GM19025 (cell line): ENCODE results near the gene CD300A.
"Not testable (repeated sequence)": the region's sequence is repeated elsewhere in the genome, so short reads cannot be mapped to it uniquely, and the experiment has no call there.

Experiments used
- ATAC-seq: cut with Tn5 transposase; IDR thresholded peaks from one replicate; pipeline ENCODE4 v1.9.1; 2021; ENCODE audit warnings: mild to moderate bottlenecking, low read depth, moderate library complexity; ENCODE audit not compliant: unreplicated experiment

CD300A gene

GRCh38 chr17:74515941-74516340, 49.5 kb downstream of the CD300A start:
- no peak for ATAC-seq

- no peak for ATAC-seq
These were observed 50.3 kb downstream of the CD300A start for GRCh38 chr17:74516561-74517328.

- not testable (repeated sequence) for ATAC-seq
These were observed 52.1 kb downstream of the CD300A start for GRCh38 chr17:74518413-74518981.

GRCh38 chr17:74520016-74520434, 53.6 kb downstream of the CD300A start:
- ATAC-seq = no peak

GRCh38 chr17:74520790-74521480, 54.5 kb downstream of the CD300A start:
- no peak for ATAC-seq

GRCh38 chr17:74521701-74522201, 55.3 kb downstream of the CD300A start:
- no peak for ATAC-seq

- ATAC-seq = no peak
These were observed 56.1 kb downstream of the CD300A start for GRCh38 chr17:74522381-74523105.

GRCh38 chr17:74523308-74523707, 56.9 kb downstream of the CD300A start:
- ATAC-seq = no peak

GRCh38 chr17:74524653-74525464, 58.4 kb downstream of the CD300A start:
- ATAC-seq = no peak

- no peak for ATAC-seq
These were observed 59.0 kb downstream of the CD300A start for GRCh38 chr17:74525465-74525725.

- ATAC-seq = no peak
These were observed 59.4 kb downstream of the CD300A start for GRCh38 chr17:74525781-74526288.

GRCh38 chr17:74526681-74527080, 60.2 kb downstream of the CD300A start:
- ATAC-seq = no peak

- no peak for ATAC-seq
These were observed 60.6 kb downstream of the CD300A start for GRCh38 chr17:74527081-74527480.

- ATAC-seq = no peak
These were observed 61.3 kb downstream of the CD300A start for GRCh38 chr17:74527756-74528155.

GRCh38 chr17:74528491-74529199, 62.2 kb downstream of the CD300A start:
- peak; percentile 84 for ATAC-seq

GRCh38 chr17:74529243-74529642, 62.8 kb downstream of the CD300A start:
- ATAC-seq = no peak

- ATAC-seq = no peak
These were observed 64.4 kb downstream of the CD300A start for GRCh38 chr17:74530831-74531150.

- no peak for ATAC-seq
These were observed 64.9 kb downstream of the CD300A start, which contains the start of gene CD300LB for GRCh38 chr17:74531231-74531761. Gene CD300LB (minus strand): TSS chr17:74531475. CDS start chr17:74531350, 125 bp downstream.

GRCh38 chr17:74532115-74532514, 65.7 kb downstream of the CD300A start:
- no peak for ATAC-seq
